Astrocyte (in vitro differentiated cells and primary cell): Measurements from ENCODE around the gene ATP6V0D1. TPM values are rescaled to one million over a fixed set of nuclear protein-coding genes. Genes with fewer than 3 reads are reported as not detected.

Experiments used
- total RNA-seq: library from RNA; stranded (reverse); gene quantifications from 2 replicates; pipeline ENCODE4 v1.2.1, GENCODE V29; 2021

ATP6V0D1 gene
- total RNA-seq, 1 donor from 2014 or later, result 114 TPM

Other genes starting within 250 kb of the ATP6V0D1 start
- 38.1 and 40.5 TPM in 2 replicates for gene FHOD1, start 233.7 kb downstream of the ATP6V0D1 start, total RNA-seq
- gene SLC9A5, start 232.2 kb downstream of the ATP6V0D1 start, total RNA-seq, result 2.4 and 2.5 TPM in 2 replicates
- gene PLEKHG4, start 201.6 kb downstream of the ATP6V0D1 start, total RNA-seq, result 1.8 and 2.4 TPM in 2 replicates
- not detected in 2 replicates for gene KCTD19, start 154.4 kb downstream of the ATP6V0D1 start, total RNA-seq
- gene LRRC36, start 154.3 kb downstream of the ATP6V0D1 start, total RNA-seq, result not detected in 2 replicates
- gene TPPP3, start 87.7 kb downstream of the ATP6V0D1 start, total RNA-seq, result 0.65 and 0.75 TPM in 2 replicates
- gene ZDHHC1, start 64.7 kb downstream of the ATP6V0D1 start, total RNA-seq, result 3.7 and 4.4 TPM in 2 replicates
- gene HSD11B2, start 50.0 kb downstream of the ATP6V0D1 start, total RNA-seq, result 0.14 TPM in 1 of 2 replicates, not detected in the other
- not detected in 2 replicates for gene AGRP, start 2.4 kb upstream of the ATP6V0D1 start, total RNA-seq
- gene RIPOR1, start 47.7 kb upstream of the ATP6V0D1 start, total RNA-seq, result 94.5 and 116 TPM in 2 replicates
- 25.5 and 26.8 TPM in 2 replicates for gene CTCF, start 81.4 kb upstream of the ATP6V0D1 start, total RNA-seq
- gene CARMIL2, start 164.0 kb upstream of the ATP6V0D1 start, total RNA-seq, result 2.0 TPM in 2 replicates
- gene ACD, start 179.1 kb upstream of the ATP6V0D1 start, total RNA-seq, result 11.8 and 13.5 TPM in 2 replicates
- 1.2 and 1.4 TPM in 2 replicates for gene PARD6A, start 179.8 kb upstream of the ATP6V0D1 start, total RNA-seq
- gene ENKD1, start 185.6 kb upstream of the ATP6V0D1 start, total RNA-seq, result 6.0 and 8.5 TPM in 2 replicates
- 0.32 and 1.6 TPM in 2 replicates for gene C16orf86, start 185.7 kb upstream of the ATP6V0D1 start, total RNA-seq
- gene GFOD2, start 238.2 kb upstream of the ATP6V0D1 start, total RNA-seq, result 31.3 and 32.4 TPM in 2 replicates